ENCODE measurements around the gene DUSP8. TPM values are rescaled to one million over a fixed set of nuclear protein-coding genes. Genes with fewer than 3 reads are reported as not detected.

DUSP8 gene
- total and polyA plus RNA-seq, 2 of the 8 experiments (the other 6 are each of a cell fraction or from before 2014, with no cell fraction given): 2.8 to 3.6 TPM

GRCh38 chr11:1538153-1538552 is 33.9 kb downstream of the DUSP8 start:
- Histone ChIP-seq H3K56ac (replicated peaks; ENCODE audit: insufficient read length, low read depth, low read length) (no peak overlapping the region), H3K9me3 (ENCODE audit: insufficient read depth in 2 of 2, low read depth in 1 of 2, low read length in 1 of 2) (no peaks in the 10 kb centered on the region), H3K79me1 (ENCODE audit: low read depth, low read length) (peaks cover 13% of the 10 kb centered on the region), H2BK120ac (replicated peaks; ENCODE audit: low read depth, low read length) (no peak overlapping the region), H2AK5ac (ENCODE audit: low read depth, low read length) (no peak overlapping the region), H2BK12ac (ENCODE audit: low read depth, low read length) (no peak overlapping the region), H4K8ac (ENCODE audit: extremely low read depth, insufficient read depth, low read length) (no peak overlapping the region), H3K23me2 (ENCODE audit: low read depth, low read length) (no peaks in the 10 kb centered on the region), H2BK5ac (ENCODE audit: low read depth, low read length) (no peak overlapping the region), H3K9ac (replicated peaks in 1 of 4; ENCODE audit: extremely low read depth in 1 of 4, low read depth in 3 of 4, low read length in 3 of 4) (no peak overlapping the region), H4K5ac (ENCODE audit: insufficient read length, low read depth, low read length) (no peak overlapping the region), H3K4ac (replicated peaks; ENCODE audit: insufficient read length, low read depth, low read length) (no peak overlapping the region), H3K4me1 (replicated peaks in 1 of 4; ENCODE audit: control insufficient read depth in 3 of 4, insufficient read depth in 4 of 4, low read length in 3 of 4) (peaks cover 0 to 7% (median 4%) of the 10 kb centered on the region in 4 experiments; a peak in 6 of 7 replicates), H3K36me3 (ENCODE audit: control insufficient read depth in 2 of 4, insufficient read depth in 4 of 4, low read length in 3 of 4) (no peaks in the 10 kb centered on the region), H3K79me2 (ENCODE audit: control insufficient read depth in 1 of 2, insufficient read depth in 2 of 2, low read length in 2 of 2) (peaks cover 0 to 30% of the 10 kb centered on the region in 2 experiments; a peak in 1 of 4 replicates), H4K91ac (replicated peaks; ENCODE audit: insufficient read length, low read length) (no peak overlapping the region), H2AFZ (ENCODE audit: low read length) (no peak overlapping the region), H3K4me2 (ENCODE audit: insufficient read depth in 1 of 2, low read depth in 2 of 2, low read length in 2 of 2) (no peak overlapping the region), H3K4me3 (ENCODE audit: extremely low read depth in 1 of 4, insufficient read depth in 2 of 4, low read depth in 3 of 4, low read length in 4 of 4) (no peak overlapping the region), H3K27ac (ENCODE audit: low read depth, low read length) (no peak overlapping the region), H2BK20ac (ENCODE audit: low read length) (no peak overlapping the region), H3K18ac (ENCODE audit: extremely low read depth, low read length) (no peak overlapping the region), H3K23ac (ENCODE audit: insufficient read length) (no peak overlapping the region), H3K14ac (ENCODE audit: insufficient read length) (no peak overlapping the region), H3K27me3 (replicated peaks in 1 of 4; ENCODE audit: control insufficient read depth in 3 of 4, extremely low read depth in 1 of 4, insufficient read depth in 3 of 4, low read length in 3 of 4) (peaks cover 0 to 11% (median 5%) of the 10 kb centered on the region in 4 experiments; a peak in 5 of 7 replicates), H4K20me1 (replicated peaks in 1 of 2; ENCODE audit: control insufficient read depth in 1 of 2, insufficient read depth in 2 of 2, low read length in 2 of 2) (peaks cover 0 to 5% of the 10 kb centered on the region in 2 experiments), H2BK15ac (ENCODE audit: low read length) (no peak overlapping the region)
- FAIRE-seq: no peak
- no peak for DNase-seq (ENCODE audit: low read depth in 1 of 2, low spot score in 2 of 2)
- ChIA-PET POLR2A (ENCODE audit: partially characterized antibody) (interaction anchor here (1.7 kb wide), 1 partner anchor 11 kb away, joined by 3 read pairs; no protein-coding TSS in a partner anchor), CTCF (ENCODE audit: partially characterized antibody) (interaction anchor here (0.6 to 1.1 kb wide), 4 partner anchors 9 to 426 kb away, joined by 3 to 6 read pairs (median 4); no protein-coding TSS in a partner anchor)
- 84% methylated on average over 5 of the region's 5 CpGs; no CpG with 5 or more reads in 1 of the 2 experiments for WGBS, 2 experiments (ENCODE audit: extremely low coverage in 1 of 2, insufficient coverage in 1 of 2, insufficient read length in 1 of 2, insufficient replicate concordance in 2 of 2, low coverage in 1 of 2, low lambda C conversion rate in 2 of 2, missing lambda C conversion rate in 1 of 2)
- no peak for TF ChIP-seq CHD2 (IDR thresholded peaks at IDR 0.05; ENCODE audit: low read length)
- no peak for TF ChIP-seq NRF1 (IDR thresholded peaks at IDR 0.05; ENCODE audit: low read depth, low read length)
- no peak for TF ChIP-seq HDAC6 (IDR thresholded peaks at IDR 0.05; ENCODE audit: low read depth, low read length)
- no peak for TF ChIP-seq HDAC2 (IDR thresholded peaks at IDR 0.05; ENCODE audit: borderline replicate concordance in 1 of 2, low read depth in 2 of 2, low read length in 2 of 2)
- no peak for TF ChIP-seq POLR2A (IDR thresholded peaks at IDR 0.05; ENCODE audit: control extremely low read depth in 1 of 2, low read depth in 2 of 2, low read length in 2 of 2)
- no peak for TF ChIP-seq TCF12 (IDR thresholded peaks at IDR 0.05; ENCODE audit: low read depth, low read length)
- no peak for TF ChIP-seq TEAD4 (IDR thresholded peaks at IDR 0.05; ENCODE audit: low read depth, low read length)
